COLO668 (cell line): ENCODE data around the gene FAM168A.
"Not testable (repeated sequence)": the region's sequence is repeated elsewhere in the genome, so short reads cannot be mapped to it uniquely, and the experiment has no call there.

ENCODE experiments used
- DNase-seq: peaks from one replicate; lab custom pipeline; 2025; ENCODE audit not compliant: unreplicated experiment; lab: John Stamatoyannopoulos, UW

FAM168A gene

DNA sequence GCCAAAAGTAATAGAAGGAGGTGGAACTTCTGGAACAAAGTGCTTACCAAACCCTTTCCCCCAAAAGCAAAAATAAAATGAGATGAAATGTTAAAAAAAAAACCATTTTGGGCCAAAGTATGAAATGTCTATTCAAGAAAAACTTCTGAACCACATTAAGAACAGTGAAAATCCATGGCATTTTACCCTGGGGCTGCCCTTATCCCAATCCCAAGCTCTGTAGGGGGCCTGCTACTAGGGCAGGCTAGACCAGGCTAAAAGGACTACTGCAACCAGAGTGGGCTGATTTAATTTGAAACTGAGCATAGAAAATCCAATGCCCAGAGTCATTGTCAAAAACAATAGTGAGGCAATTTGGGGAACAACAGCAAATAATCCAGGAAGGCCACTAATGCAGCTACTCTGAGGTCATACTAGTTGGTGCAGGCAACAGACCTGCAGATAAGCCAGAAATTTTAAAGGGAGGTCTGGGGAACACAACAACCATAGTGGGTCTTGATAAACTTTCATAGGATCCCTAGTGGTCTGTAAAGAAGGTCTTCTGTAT, 122.3 kb downstream of the FAM168A start:
- DNase-seq: no peak

DNA sequence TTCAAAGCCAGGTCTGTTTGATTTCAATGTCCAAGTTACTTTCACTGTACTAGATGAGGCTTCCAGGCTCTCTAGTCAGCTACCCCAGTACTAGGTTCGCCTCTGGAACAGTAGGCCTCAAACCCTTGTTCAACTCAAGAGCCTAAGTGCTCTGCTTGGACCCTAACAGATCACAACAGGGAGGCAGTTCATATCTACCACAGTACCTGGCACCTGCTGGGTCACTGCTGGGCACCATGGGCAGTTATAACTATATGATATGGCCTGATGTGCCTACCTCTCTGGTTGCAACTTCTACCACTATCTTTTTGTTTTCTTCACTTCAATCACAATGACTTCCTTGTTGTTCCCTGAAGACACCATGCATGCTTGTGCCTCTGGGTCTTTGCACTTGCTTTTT, 124.7 kb downstream of the FAM168A start:
- no peak for DNase-seq

DNA sequence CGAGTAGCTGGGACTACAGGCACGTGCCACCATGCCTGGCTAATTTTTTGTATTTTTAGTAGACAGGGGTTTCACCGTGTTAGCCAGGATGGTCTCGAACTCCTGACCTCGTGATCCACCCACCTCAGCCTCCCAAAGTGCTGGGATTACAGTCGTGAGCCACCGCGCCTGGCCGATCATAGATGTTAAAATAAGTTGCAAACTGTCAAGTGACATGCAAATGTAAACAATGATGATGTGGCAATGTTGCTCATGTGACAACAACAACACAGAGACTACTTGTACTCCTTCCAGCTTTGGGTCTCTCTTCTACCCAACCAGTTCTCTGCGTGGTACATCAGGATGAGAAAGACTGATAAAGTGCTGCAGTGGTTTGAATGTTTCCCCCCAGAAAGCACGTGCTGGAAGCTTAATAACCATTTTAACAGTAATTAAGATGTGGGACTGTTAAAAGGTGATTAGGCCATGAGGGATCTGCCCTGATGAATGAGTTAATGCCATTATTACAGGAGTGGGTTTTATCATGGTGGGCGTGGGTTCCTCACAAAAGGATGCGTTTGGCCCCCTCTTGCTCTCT, 127.8 kb downstream of the FAM168A start:
- DNase-seq: not testable (repeated sequence)

DNA sequence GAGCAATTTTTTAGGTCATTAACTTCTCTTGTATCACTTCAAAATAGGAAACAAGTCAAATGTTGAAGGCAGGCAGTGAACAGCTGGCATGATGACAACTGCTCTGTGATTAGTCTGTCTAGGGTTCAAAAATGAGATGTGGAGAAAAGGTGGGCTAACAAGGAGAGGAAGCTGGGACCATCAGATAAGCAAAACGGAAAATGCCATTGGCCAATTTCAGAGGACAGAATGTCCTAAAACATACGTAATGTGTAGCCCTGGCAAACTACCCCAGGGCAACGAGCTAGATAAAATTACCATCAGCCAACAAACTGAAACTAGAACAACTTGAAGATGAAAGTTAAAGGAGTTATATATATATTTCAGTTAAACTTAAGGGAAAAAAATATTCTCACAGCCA, 128.5 kb downstream of the FAM168A start:
- no peak for DNase-seq

DNA sequence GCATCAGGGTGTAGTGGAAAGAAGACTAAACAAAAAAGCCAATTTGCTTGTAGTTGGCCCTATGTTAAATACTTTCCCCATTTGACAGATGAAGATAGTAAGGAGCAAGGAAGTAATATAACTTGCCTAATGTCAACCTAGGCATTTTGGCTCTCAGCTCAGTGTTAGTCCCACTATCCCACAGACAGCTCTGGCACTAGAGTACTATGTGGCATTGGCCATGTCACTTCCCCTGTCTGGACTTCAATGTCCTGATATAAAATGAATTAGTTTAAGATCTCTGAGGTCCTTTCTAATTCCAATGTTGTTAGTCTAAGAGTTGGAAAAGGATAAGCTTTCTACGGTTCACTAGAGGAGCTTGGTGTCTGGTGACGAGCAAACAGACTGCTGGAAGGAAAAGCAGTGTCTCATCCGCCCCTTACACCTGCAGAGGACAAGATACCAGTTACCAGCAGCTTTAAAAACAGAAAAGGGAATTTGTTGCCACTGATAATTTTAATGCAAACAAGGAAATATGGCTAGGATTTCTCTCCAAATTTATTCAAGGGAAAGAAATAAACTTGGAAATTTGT, 129.2 kb downstream of the FAM168A start:
- no peak for DNase-seq

GRCh38 chr11:73467505-73467904, 130.4 kb downstream of the FAM168A start:
- DNase-seq: no peak

GRCh38 chr11:73466643-73467042, 131.3 kb downstream of the FAM168A start:
- no peak for DNase-seq

DNA sequence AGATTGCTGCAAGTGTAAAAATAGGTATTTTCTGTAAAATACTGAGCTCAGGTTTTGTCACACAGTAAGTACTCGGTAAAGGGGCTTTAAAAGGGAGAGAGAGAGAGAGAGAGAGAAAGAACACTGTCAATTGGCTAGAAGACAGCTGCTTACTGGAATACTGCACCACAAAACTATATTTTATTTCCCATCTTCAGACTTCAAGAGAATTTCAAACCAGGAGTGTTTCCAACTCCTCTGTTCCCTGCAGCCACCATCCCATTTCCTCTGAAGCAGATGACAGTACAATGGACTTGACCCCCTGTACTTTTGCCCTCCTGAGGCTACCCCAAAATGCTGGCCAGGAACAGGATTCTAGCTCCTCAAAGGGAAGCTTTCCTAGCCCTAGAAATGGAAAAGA, 132.0 kb downstream of the FAM168A start:
- DNase-seq: no peak

DNA sequence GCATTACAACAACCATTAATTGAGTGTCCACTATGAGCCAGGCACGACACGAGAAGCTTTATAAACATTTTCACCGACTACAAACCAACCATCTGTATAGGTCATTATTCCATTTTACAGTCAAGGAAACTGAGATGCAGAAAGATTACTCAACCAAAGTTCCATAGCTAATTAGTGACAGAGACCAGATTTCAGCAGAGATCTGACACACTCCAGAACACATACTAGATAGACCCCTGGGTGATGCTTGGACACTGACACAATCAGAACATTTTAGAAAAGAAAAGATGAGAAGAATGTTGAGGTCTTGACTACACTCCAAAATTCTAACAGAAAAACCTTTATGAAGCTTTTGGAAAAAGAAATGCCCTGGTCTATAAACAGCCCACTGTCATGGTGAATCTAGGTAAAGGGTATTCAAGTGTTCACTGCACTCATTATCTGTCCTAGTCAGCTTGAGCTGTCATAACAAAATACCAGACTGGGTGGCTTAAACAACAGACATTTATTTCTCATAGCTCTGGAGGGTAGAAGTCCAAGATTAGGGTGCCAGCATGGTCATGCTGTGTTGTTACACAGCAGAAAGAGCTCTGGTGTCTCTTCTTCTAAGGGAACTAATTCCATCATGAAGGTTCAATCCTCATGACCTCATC, 132.8 kb downstream of the FAM168A start:
- DNase-seq: no peak

DNA sequence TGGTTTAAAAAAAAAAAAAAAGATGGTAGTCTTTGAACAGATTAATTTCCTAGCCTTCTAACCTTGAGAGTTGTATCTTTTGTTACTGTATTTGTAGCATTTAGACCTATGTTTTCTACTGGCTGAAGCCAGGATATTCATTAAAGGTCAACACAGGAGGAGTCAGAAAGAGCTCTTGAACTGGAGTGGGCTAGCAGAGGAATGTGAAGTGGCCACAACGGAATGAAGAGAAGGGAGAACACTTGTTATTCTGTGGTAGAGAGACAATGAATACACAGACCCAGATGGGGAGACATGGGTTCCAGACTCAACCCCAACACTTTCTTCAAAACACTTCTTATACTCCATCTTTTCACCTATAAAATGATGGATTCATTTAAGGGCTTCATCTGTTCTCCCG, 133.6 kb downstream of the FAM168A start:
- no peak for DNase-seq

GRCh38 chr11:73463359-73463758, 134.6 kb downstream of the FAM168A start:
- no peak for DNase-seq

- DNase-seq: no peak
These were observed 135.9 kb downstream of the FAM168A start for GRCh38 chr11:73461964-73462363.

DNA sequence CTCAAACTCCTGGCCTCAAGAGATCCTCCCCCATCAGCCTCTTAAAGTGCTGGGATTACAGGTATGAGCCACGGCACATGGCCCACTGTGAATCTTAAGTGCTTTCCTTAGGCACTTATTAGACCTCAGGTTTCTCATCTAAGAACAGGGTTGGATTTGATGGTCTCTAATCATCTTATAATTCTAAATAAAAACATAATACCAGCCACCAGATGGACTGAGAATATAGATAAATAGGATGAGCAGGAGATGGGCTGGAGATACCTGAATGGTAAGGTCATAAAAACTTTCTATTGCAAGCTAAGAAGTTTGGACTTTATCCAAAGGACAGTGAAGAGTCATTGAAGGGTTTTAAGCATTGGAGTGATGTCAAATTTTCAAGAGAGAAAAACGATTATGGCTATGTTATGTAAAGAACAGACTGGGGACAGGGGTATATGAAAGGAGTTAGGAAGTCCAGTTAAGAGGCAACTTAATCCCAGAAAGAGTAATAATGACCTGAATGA, 136.5 kb downstream of the FAM168A start:
- no peak for DNase-seq

DNA sequence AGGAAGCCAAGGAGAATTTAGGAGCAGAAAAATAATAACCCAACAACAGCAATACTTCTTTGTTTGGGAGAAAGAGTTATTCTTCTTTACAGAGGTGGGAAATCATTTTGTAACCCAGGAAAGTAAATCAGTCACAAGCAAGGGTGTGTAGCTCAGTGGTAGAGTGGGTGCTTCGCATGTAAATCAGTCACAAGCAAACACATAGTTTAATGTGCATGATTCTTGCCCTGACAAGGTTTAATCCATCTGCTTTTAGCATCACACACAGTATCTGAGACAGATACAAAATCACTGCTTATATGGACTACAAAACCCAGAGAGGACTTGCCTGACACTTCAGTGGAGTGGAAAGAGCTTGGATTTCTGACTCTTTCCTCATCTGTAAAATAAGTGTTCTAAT, 139.7 kb downstream of the FAM168A start:
- DNase-seq: no peak

DNA sequence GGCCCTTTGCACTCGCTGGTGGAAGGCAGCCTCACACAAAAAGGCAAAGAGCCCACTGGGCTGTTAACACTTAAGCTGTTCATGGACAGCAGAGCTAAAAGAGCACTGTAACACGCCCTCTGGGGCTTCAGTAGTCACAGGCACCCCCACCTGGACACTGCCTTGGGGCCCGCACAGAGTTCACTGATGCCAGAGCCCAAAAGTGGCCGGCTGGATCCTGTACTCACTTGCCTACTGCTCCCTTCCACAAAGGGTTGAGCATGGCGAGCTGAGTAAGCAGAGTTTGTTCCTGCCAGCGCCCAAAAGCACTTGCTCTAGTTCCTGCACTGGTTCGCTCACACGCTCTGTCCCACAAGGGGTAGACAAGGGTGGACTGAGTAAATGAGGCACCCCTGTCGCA, 142.9 kb downstream of the FAM168A start:
- DNase-seq: no peak

DNA sequence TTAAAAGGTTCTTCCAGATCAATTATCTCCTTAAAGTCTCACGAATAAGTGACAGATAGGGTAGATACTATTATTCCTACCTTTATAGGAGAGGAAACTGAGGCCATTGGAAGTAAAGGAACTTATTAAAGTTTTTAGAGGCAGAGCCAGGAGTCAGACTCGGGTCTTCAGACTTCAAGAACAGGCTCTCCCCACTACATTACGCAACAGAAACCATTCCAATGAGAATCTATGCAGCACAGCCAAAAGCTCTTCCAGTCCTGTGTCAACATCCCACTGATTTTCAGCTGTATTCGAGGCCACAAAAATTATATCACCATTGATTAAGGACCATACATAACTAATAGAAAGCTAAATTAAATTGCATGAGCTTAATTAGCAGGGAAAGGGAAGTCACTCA, 144.3 kb downstream of the FAM168A start:
- no peak for DNase-seq

DNA sequence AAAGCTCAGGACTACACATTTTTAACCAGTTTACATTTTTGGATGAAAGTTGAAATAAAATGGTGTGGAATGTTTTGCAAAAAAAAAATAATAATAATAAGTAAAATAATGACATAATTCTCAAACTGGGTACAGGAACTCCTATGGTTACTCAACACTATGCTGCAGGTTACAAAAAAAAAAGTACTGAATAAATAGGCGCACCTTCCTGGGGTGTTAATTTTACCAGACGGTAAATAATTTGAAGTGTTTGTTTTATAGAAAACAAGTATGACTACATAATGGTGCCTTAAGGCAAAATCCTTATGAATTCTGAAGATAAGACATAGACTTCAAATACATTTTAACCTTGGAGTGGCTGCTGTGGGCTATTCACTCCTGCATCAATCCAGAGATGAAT, 145.2 kb downstream of the FAM168A start:
- no peak for DNase-seq

GRCh38 chr11:73451896-73452295, 146.0 kb downstream of the FAM168A start:
- no peak for DNase-seq

DNA sequence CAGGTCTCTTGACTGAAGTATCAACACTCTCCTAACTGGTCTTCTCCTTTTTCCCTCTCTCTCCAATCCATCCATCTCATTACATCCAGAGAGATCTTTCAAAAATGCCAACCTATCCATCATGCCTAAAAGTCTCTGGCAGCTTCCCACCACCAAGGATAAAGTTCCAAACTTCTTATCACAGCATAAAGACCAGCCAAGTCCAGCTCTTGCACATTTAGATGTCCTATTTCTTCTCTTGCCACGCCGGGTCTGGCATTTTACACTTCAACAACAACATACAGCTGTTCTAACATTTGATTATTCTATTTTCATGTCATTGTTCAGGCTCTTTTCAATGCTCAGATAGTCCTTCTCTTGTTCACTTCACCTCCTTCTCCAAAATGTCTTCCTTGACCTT, 151.1 kb downstream of the FAM168A start:
- DNase-seq: no peak

- DNase-seq: no peak
These were observed 151.9 kb downstream of the FAM168A start for GRCh38 chr11:73445980-73446379.

GRCh38 chr11:73439002-73439843, 158.7 kb downstream of the FAM168A start:
- DNase-seq: no peak
